ENCODE data around the gene CILP2.

The CILP2 gene

DNA sequence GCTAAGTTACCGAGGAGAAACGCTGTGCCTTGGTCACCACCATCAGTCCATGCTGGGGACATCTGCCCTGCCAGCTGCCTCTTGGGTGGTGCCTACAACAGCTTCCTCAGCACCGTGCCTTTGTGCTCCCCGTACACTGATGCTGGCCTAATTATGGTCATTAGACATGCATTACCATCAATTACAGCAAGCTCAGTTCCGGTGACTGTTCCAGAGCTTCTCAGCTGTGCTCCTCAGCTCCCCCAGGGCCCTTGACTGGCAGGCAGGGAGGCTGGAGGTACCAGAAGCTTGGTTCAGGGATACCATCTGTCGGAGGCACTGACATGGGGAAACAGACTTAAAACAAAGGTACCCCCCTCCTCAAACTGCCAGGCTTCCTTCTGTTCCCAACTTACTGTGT, 40.2 kb downstream of the CILP2 start:
- no peaks in the 10 kb centered on the region for H3K9me2 ChIP-seq (replicated peaks; ENCODE audit: control insufficient read depth, low read length)
- no peaks in the 10 kb centered on the region for H4K20me1 ChIP-seq (ENCODE audit: control insufficient read depth, insufficient read depth, low read depth, low read length)
- no peaks in the 10 kb centered on the region for H3F3A ChIP-seq (ENCODE audit: control insufficient read depth, insufficient read depth)
- H3K36me3 ChIP-seq (ENCODE audit: control insufficient read depth, low read length): no peaks in the 10 kb centered on the region
- H3K79me2 ChIP-seq (ENCODE audit: control insufficient read depth, low read length): no peaks in the 10 kb centered on the region
- no peaks in the 10 kb centered on the region for H3K4me1 ChIP-seq (ENCODE audit: control insufficient read depth, low read length)
- TF ChIP-seq EZH2phosphoT487 (IDR thresholded peaks at IDR 0.05; ENCODE audit: borderline replicate concordance, low read length): no peak
- TF ChIP-seq, protein P1, sequence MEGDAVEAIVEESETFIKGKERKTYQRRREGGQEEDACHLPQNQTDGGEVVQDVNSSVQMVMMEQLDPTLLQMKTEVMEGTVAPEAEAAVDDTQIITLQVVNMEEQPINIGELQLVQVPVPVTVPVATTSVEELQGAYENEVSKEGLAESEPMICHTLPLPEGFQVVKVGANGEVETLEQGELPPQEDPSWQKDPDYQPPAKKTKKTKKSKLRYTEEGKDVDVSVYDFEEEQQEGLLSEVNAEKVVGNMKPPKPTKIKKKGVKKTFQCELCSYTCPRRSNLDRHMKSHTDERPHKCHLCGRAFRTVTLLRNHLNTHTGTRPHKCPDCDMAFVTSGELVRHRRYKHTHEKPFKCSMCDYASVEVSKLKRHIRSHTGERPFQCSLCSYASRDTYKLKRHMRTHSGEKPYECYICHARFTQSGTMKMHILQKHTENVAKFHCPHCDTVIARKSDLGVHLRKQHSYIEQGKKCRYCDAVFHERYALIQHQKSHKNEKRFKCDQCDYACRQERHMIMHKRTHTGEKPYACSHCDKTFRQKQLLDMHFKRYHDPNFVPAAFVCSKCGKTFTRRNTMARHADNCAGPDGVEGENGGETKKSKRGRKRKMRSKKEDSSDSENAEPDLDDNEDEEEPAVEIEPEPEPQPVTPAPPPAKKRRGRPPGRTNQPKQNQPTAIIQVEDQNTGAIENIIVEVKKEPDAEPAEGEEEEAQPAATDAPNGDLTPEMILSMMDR (IDR thresholded peaks at IDR 0.05; ENCODE audit: low read depth, low read length, poor library complexity, severe bottlenecking): no peak
- no peak overlapping the region for H3K27ac ChIP-seq (ENCODE audit: low read depth, low read length)
- H3K27me3 ChIP-seq (ENCODE audit: control insufficient read depth, low read length): no peaks in the 10 kb centered on the region
- no peaks in the 10 kb centered on the region for H3K9me3 ChIP-seq (ENCODE audit: control insufficient read depth, insufficient read depth, low read length)
- no peak overlapping the region for H3K4me3 ChIP-seq (ENCODE audit: low read length)
- H3K4me2 ChIP-seq (ENCODE audit: low read length): no peak overlapping the region

DNA sequence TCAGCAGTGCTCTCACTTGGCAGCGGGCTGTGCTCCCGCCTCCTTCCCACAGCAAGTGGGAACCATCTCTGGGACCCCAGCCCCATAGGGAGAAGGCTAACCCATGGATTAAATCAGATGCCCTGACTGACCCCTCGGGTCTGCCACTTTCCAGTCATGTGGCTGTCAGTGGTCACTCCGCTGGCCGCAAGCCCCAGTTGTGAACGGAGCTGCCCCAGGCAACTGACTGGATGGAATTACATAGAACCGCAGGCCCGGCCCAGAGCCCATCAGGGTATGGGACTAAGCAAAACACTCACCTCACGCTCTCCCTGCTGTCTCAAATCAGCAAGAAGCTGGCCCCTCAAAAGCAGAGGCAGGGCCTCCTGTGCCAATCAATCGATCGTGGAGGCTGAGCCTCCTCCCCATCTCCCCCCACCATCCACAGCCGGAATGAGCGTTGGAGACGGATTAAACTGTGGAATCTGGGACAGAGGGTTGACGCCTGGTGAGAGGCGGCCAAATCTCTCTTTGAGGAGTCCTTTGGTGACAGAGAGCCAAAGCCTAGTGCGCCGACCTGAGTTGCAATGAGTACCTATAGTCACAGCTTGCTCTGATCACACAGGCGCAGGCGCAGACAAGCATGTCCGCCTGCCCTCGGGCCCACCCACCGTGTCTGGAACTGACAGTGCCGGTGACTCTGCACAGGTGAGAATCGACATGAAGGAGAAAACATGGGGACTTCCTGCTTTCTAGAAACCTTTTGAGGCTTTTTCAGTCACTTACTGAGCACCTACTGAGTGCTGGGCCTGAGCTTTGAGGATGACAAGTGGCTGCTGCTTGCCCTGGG, 41.7 kb downstream of the CILP2 start:
- H4K20me1 ChIP-seq (ENCODE audit: control insufficient read depth, insufficient read depth, low read depth, low read length): no peaks in the 10 kb centered on the region
- no peaks in the 10 kb centered on the region for H3K27me3 ChIP-seq (ENCODE audit: control insufficient read depth, low read length)
- H3K9me3 ChIP-seq (ENCODE audit: control insufficient read depth, insufficient read depth, low read length): no peaks in the 10 kb centered on the region
- no peaks in the 10 kb centered on the region for H3K4me1 ChIP-seq (ENCODE audit: control insufficient read depth, low read length)
- no peaks in the 10 kb centered on the region for H3F3A ChIP-seq (ENCODE audit: control insufficient read depth, insufficient read depth)
- H3K9me2 ChIP-seq (replicated peaks; ENCODE audit: control insufficient read depth, low read length): no peaks in the 10 kb centered on the region
- H3K79me2 ChIP-seq (ENCODE audit: control insufficient read depth, low read length): no peaks in the 10 kb centered on the region
- H3K4me2 ChIP-seq (ENCODE audit: low read length): no peak overlapping the region
- no peak overlapping the region for H3K4me3 ChIP-seq (ENCODE audit: low read length)
- no peak overlapping the region for H3K27ac ChIP-seq (ENCODE audit: low read depth, low read length)
- TF ChIP-seq EZH2phosphoT487 (IDR thresholded peaks at IDR 0.05; ENCODE audit: borderline replicate concordance, low read length): no peak
- TF ChIP-seq, protein P1 (IDR thresholded peaks at IDR 0.05; ENCODE audit: low read depth, low read length, poor library complexity, severe bottlenecking): no peak
- no peaks in the 10 kb centered on the region for H3K36me3 ChIP-seq (ENCODE audit: control insufficient read depth, low read length)

DNA sequence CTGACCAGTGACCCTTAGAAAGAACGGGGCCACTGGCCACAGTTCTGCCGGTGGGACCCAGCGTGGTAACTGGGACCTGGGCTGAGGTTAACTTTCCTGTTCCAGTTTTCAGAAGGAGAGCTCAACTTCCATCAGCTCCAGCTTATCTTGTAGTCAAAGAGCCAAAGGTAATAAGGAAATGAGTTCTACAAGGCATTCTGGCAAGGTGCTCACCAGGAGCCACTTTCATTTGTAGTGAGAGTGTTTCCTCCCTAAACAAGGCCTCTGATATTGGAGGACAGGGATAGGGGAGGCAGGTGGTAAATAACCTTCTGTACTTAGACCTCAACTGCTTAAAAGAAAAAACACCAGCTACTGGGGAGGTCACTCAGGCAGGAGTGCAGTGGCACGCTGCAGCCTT, 42.4 kb downstream of the CILP2 start:
- H3K27me3 ChIP-seq (ENCODE audit: control insufficient read depth, low read length): no peaks in the 10 kb centered on the region
- no peaks in the 10 kb centered on the region for H3K9me2 ChIP-seq (replicated peaks; ENCODE audit: control insufficient read depth, low read length)
- no peaks in the 10 kb centered on the region for H3K79me2 ChIP-seq (ENCODE audit: control insufficient read depth, low read length)
- no peak overlapping the region for H3K4me2 ChIP-seq (ENCODE audit: low read length)
- H3K36me3 ChIP-seq (ENCODE audit: control insufficient read depth, low read length): no peaks in the 10 kb centered on the region
- no peak for TF ChIP-seq EZH2phosphoT487 (IDR thresholded peaks at IDR 0.05; ENCODE audit: borderline replicate concordance, low read length)
- TF ChIP-seq, protein P1 (IDR thresholded peaks at IDR 0.05; ENCODE audit: low read depth, low read length, poor library complexity, severe bottlenecking): no peak
- H3F3A ChIP-seq (ENCODE audit: control insufficient read depth, insufficient read depth): no peaks in the 10 kb centered on the region
- H3K4me3 ChIP-seq (ENCODE audit: low read length): no peak overlapping the region
- no peaks in the 10 kb centered on the region for H4K20me1 ChIP-seq (ENCODE audit: control insufficient read depth, insufficient read depth, low read depth, low read length)
- no peaks in the 10 kb centered on the region for H3K9me3 ChIP-seq (ENCODE audit: control insufficient read depth, insufficient read depth, low read length)
- H3K27ac ChIP-seq (ENCODE audit: low read depth, low read length): no peak overlapping the region
- H3K4me1 ChIP-seq (ENCODE audit: control insufficient read depth, low read length): no peaks in the 10 kb centered on the region

Measured in DOHH2 (cell line).